ENCODE data around the gene EIF4ENIF1.

Gene EIF4ENIF1

DNA sequence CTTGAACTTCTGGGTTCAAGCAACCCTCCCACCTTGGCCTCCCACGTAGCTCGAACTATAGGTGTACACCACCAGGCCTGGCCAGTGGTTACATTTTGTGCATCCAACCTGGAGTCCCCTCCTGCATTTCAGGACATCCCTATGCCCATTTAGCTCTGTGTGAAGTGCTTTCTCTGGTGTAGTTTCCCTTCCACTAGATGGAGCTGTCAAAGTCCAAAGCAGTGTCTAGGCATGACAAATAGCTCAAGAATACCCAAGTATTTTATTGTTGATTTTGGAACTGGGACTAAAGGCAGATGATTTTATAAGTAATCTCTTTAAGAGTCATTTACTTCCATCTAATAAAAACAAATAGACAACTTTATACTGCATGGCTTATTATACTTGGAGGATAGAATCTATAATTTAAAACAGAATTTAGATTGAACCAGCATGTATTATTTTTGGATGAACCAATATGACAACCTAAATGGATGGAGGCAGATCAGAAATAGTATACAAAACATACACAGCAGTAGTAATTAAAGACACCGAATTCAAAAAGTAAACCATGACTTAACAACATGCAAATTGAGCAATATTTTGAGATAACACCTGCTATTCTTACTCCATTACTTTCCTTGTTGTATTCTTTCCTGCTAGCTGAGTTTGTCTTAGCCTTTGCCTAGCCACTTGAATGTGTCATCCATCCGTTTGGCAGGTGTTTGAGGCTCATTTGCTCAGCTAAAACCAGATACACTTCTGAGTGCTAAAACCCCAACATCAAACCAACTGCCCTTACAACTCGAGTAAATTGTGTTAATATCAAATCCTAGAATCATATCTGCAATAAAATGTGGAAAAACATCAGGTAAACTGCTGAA, 37.7 kb downstream of the EIF4ENIF1 start:
- Histone ChIP-seq H3K9me2 (replicated peaks; ENCODE audit: insufficient read depth, low read length) (no peaks in the 10 kb centered on the region), H2AFZ (ENCODE audit: low read length) (no peak overlapping the region), H3K79me2 (ENCODE audit: low read length) (no peaks in the 10 kb centered on the region), H3K36me3 (replicated peaks; ENCODE audit: insufficient read depth, low read length) (peaks cover 6% of the 10 kb centered on the region; the same call in 1 of the 2 replicates), H3K9me3 (replicated peaks; ENCODE audit: insufficient read depth, low read length) (no peaks in the 10 kb centered on the region), H3K9ac (ENCODE audit: low read length) (no peak overlapping the region), H4K20me1 (ENCODE audit: insufficient read depth, low read length) (no peaks in the 10 kb centered on the region), H3K4me3 (ENCODE audit: low read length) (no peak overlapping the region), H3K27me3 (replicated peaks; ENCODE audit: insufficient read depth, low read length) (no peaks in the 10 kb centered on the region), H3K27ac (ENCODE audit: low read length) (no peak overlapping the region), H3F3A (ENCODE audit: insufficient read depth, low read length) (peaks cover 17% of the 10 kb centered on the region), H3K4me2 (ENCODE audit: low read depth, low read length) (no peak overlapping the region), H3K4me1 (ENCODE audit: low read length) (peaks cover 19% of the 10 kb centered on the region)
- TF ChIP-seq EZH2phosphoT487 (IDR thresholded peaks at IDR 0.05; ENCODE audit: low read length) (no peak), EZH2 (optimal IDR thresholded peaks at IDR 0.05; ENCODE audit: low read depth, low read length) (no peak)
- TF ChIP-seq, protein P1, sequence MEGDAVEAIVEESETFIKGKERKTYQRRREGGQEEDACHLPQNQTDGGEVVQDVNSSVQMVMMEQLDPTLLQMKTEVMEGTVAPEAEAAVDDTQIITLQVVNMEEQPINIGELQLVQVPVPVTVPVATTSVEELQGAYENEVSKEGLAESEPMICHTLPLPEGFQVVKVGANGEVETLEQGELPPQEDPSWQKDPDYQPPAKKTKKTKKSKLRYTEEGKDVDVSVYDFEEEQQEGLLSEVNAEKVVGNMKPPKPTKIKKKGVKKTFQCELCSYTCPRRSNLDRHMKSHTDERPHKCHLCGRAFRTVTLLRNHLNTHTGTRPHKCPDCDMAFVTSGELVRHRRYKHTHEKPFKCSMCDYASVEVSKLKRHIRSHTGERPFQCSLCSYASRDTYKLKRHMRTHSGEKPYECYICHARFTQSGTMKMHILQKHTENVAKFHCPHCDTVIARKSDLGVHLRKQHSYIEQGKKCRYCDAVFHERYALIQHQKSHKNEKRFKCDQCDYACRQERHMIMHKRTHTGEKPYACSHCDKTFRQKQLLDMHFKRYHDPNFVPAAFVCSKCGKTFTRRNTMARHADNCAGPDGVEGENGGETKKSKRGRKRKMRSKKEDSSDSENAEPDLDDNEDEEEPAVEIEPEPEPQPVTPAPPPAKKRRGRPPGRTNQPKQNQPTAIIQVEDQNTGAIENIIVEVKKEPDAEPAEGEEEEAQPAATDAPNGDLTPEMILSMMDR (IDR thresholded peaks at IDR 0.05; ENCODE audit: low read length): peak; percentile 51
- DNase-seq: peak; percentile 37

DNA sequence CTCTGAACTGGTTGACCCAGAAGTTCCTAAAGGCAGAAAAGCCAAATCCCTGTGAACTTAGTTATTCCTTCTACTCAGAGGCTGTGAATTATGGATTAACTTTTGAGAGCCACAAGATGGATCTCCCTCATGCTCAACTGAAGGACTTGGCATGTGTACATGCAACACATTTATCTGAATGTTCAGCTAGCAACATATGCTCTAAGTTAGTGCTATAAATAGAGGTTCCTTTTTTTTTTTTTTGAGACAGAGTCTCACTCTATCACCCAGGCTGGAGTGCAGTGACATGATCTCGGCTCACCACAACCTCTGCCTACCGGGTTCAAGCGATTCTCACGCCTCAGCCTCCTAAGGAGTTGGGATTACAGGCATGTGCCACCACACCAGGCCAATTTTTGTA, 40.1 kb downstream of the EIF4ENIF1 start:
- peaks cover 4% of the 10 kb centered on the region; the same call in 1 of the 2 replicates for H3K36me3 ChIP-seq (replicated peaks; ENCODE audit: insufficient read depth, low read length)
- no peaks in the 10 kb centered on the region for H4K20me1 ChIP-seq (ENCODE audit: insufficient read depth, low read length)
- no peak overlapping the region for H3K9ac ChIP-seq (ENCODE audit: low read length)
- no peak overlapping the region for H3K27ac ChIP-seq (ENCODE audit: low read length)
- H3K27me3 ChIP-seq (replicated peaks; ENCODE audit: insufficient read depth, low read length): no peaks in the 10 kb centered on the region
- no peak overlapping the region for H3K4me3 ChIP-seq (ENCODE audit: low read length)
- no peaks in the 10 kb centered on the region for H3K9me2 ChIP-seq (replicated peaks; ENCODE audit: insufficient read depth, low read length)
- TF ChIP-seq, protein P1 (IDR thresholded peaks at IDR 0.05; ENCODE audit: low read length): no peak
- no peak for TF ChIP-seq EZH2phosphoT487 (IDR thresholded peaks at IDR 0.05; ENCODE audit: low read length)
- no peak for TF ChIP-seq EZH2 (optimal IDR thresholded peaks at IDR 0.05; ENCODE audit: low read depth, low read length)
- peaks cover 42% of the 10 kb centered on the region for H3K4me1 ChIP-seq (ENCODE audit: low read length)
- H2AFZ ChIP-seq (ENCODE audit: low read length): no peak overlapping the region
- DNase-seq: no peak
- no peaks in the 10 kb centered on the region for H3K9me3 ChIP-seq (replicated peaks; ENCODE audit: insufficient read depth, low read length)
- peaks cover 29% of the 10 kb centered on the region for H3F3A ChIP-seq (ENCODE audit: insufficient read depth, low read length)
- peaks cover 3% of the 10 kb centered on the region; the same call in 1 of the 2 replicates for H3K79me2 ChIP-seq (ENCODE audit: low read length)
- no peak overlapping the region for H3K4me2 ChIP-seq (ENCODE audit: low read depth, low read length)

DNA sequence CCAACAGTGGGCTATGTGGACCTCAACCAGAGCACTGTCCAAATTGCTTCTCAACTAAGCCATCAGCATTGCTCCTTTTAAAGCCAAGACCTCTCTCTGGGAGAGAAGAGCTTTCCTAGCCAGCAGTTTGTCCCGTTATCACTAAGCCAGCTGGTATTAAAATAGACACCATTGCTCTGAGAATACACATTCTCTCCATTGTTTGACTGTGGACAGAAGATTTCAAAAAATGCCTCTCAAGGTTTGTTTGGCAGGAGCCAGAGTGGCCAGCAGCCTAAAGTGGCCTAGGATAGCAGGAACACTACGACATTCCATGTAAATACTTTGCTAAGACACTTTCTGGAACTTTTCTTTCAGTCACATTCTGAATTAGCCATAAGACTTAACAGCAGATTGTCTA, 41.3 kb downstream of the EIF4ENIF1 start:
- Histone ChIP-seq H3K4me1 (ENCODE audit: low read length) (peaks cover 42% of the 10 kb centered on the region), H4K20me1 (ENCODE audit: insufficient read depth, low read length) (no peaks in the 10 kb centered on the region), H2AFZ (ENCODE audit: low read length) (no peak overlapping the region), H3K9me2 (replicated peaks; ENCODE audit: insufficient read depth, low read length) (no peaks in the 10 kb centered on the region), H3K9me3 (replicated peaks; ENCODE audit: insufficient read depth, low read length) (no peaks in the 10 kb centered on the region), H3K27me3 (replicated peaks; ENCODE audit: insufficient read depth, low read length) (no peaks in the 10 kb centered on the region), H3K4me3 (ENCODE audit: low read length) (no peak overlapping the region), H3K79me2 (ENCODE audit: low read length) (peaks cover 3% of the 10 kb centered on the region; the same call in 1 of the 2 replicates), H3K27ac (ENCODE audit: low read length) (no peak overlapping the region), H3F3A (ENCODE audit: insufficient read depth, low read length) (peaks cover 29% of the 10 kb centered on the region), H3K4me2 (ENCODE audit: low read depth, low read length) (no peak overlapping the region), H3K36me3 (replicated peaks; ENCODE audit: insufficient read depth, low read length) (peaks cover 4% of the 10 kb centered on the region; the same call in 1 of the 2 replicates), H3K9ac (ENCODE audit: low read length) (no peak overlapping the region)
- TF ChIP-seq EZH2phosphoT487 (IDR thresholded peaks at IDR 0.05; ENCODE audit: low read length) (no peak), EZH2 (optimal IDR thresholded peaks at IDR 0.05; ENCODE audit: low read depth, low read length) (no peak)
- TF ChIP-seq, protein P1 (IDR thresholded peaks at IDR 0.05; ENCODE audit: low read length): no peak
- no peak for DNase-seq
